Measurements from ENCODE around the gene LRTM2. TPM values are rescaled to one million over a fixed set of nuclear protein-coding genes. Genes with fewer than 3 reads are reported as not detected.

LRTM2 gene
- total RNA-seq, 2 donors from 2014 or later, result not detected

DNA sequence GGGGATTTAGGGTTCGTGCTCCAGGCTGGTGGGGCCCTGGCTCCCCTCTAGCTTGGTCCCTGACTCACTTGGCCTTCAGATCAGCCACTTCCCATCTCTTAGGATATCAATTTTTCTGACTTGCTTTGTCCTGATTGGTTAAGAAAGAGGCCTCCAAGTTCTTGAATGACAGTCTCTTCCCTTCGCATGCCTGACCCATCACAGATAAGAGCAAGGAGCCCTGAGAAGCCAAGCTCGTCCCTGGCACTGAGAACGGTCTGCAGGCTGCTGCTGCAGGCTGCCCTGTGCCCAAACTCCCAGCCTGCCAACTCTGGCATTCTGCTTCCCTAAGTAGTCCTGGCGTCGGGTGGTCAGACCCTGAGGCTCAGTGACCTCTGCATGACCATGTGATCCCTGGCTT, 794 bp upstream of the LRTM2 start:
- H3K4me3 ChIP-seq, result no peak overlapping the region
- H3K9me3 ChIP-seq, result no peaks in the 10 kb centered on the region
- no peak overlapping the region for H3K27ac ChIP-seq
- H3K4me1 ChIP-seq (replicated peaks), result no peaks in the 10 kb centered on the region
- TF ChIP-seq POLR2A (IDR thresholded peaks at IDR 0.05), result no peak
- intact Hi-C loops (cut with DNase I), result no loop called here
- DNase-seq (ENCODE audit: low spot score), result no peak
- peaks cover 16% of the 10 kb centered on the region for H3K27me3 ChIP-seq (replicated peaks; ENCODE audit: insufficient read depth)
- 70% methylated on average over 6 of the region's 6 CpGs for WGBS
- no peaks in the 10 kb centered on the region for H3K36me3 ChIP-seq

DNA sequence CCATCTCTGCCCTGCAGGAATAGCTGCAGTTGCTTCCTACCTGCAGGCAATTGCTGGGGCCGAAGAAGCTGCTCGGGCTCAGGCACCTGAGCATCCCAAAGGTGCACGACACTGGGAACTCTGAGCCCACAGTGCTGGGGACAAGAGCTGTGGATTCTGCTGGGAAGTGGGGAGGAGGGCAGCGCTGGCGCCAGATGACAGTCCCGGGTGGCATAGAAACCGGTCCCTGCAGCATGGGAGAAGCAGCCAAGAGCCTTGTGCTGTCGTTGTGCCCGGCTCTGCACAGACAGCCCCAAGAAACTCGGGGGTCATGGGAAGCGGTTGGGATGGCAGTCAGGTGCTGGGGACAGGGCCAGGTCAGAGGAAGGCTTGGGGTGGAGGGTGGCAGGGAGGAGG, 529 bp downstream of the LRTM2 start:
- Histone ChIP-seq H3K27me3 (replicated peaks; ENCODE audit: insufficient read depth) (peaks cover 12% of the 10 kb centered on the region), H3K9me3 (no peaks in the 10 kb centered on the region), H3K4me1 (replicated peaks) (no peaks in the 10 kb centered on the region), H3K4me3 (no peak overlapping the region), H3K36me3 (no peaks in the 10 kb centered on the region), H3K27ac (no peak overlapping the region)
- TF ChIP-seq, protein P1, sequence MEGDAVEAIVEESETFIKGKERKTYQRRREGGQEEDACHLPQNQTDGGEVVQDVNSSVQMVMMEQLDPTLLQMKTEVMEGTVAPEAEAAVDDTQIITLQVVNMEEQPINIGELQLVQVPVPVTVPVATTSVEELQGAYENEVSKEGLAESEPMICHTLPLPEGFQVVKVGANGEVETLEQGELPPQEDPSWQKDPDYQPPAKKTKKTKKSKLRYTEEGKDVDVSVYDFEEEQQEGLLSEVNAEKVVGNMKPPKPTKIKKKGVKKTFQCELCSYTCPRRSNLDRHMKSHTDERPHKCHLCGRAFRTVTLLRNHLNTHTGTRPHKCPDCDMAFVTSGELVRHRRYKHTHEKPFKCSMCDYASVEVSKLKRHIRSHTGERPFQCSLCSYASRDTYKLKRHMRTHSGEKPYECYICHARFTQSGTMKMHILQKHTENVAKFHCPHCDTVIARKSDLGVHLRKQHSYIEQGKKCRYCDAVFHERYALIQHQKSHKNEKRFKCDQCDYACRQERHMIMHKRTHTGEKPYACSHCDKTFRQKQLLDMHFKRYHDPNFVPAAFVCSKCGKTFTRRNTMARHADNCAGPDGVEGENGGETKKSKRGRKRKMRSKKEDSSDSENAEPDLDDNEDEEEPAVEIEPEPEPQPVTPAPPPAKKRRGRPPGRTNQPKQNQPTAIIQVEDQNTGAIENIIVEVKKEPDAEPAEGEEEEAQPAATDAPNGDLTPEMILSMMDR (IDR thresholded peaks at IDR 0.05), result no peak
- TF ChIP-seq POLR2AphosphoS5 (IDR thresholded peaks at IDR 0.05), result no peak
- DNase-seq (ENCODE audit: low spot score), result no peak
- 60% methylated on average over 11 of the region's 11 CpGs for WGBS
- intact Hi-C loops (cut with DNase I), result no loop called here

DNA sequence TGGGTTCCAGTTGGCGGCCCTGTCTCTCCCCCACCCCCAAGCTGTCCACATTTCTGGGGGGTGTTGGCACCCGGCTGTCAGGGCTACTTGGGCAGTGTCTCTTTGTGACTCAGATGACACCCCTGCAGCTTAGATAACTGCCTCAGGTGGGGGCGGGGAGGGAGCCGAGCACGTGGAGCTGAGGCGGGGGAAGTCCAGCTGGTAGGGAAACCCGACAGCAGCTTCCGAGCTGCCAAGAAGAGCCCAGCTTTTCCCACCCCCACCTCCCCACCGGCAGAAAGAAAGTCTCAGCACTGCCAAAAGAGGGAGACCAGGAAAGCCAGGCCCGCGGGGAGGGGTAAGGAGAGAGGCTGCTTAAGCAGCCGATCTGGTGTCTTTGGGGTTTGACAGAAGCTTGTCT, 1.4 kb downstream of the LRTM2 start:
- no peaks in the 10 kb centered on the region for H3K36me3 ChIP-seq
- no peak for DNase-seq (ENCODE audit: low spot score)
- intact Hi-C loops (cut with DNase I), result no loop called here
- TF ChIP-seq, protein P1 (IDR thresholded peaks at IDR 0.05), result no peak
- TF ChIP-seq POLR2AphosphoS5 (IDR thresholded peaks at IDR 0.05), result no peak
- TF ChIP-seq POLR2A (IDR thresholded peaks at IDR 0.05), result no peak
- peaks cover 12% of the 10 kb centered on the region for H3K27me3 ChIP-seq (replicated peaks; ENCODE audit: insufficient read depth)
- H3K9me3 ChIP-seq, result no peaks in the 10 kb centered on the region
- 33% methylated on average over 12 of the region's 12 CpGs for WGBS
- no peaks in the 10 kb centered on the region for H3K4me1 ChIP-seq (replicated peaks)
- H3K27ac ChIP-seq, result no peak overlapping the region
- H3K4me3 ChIP-seq, result no peak overlapping the region

DNA sequence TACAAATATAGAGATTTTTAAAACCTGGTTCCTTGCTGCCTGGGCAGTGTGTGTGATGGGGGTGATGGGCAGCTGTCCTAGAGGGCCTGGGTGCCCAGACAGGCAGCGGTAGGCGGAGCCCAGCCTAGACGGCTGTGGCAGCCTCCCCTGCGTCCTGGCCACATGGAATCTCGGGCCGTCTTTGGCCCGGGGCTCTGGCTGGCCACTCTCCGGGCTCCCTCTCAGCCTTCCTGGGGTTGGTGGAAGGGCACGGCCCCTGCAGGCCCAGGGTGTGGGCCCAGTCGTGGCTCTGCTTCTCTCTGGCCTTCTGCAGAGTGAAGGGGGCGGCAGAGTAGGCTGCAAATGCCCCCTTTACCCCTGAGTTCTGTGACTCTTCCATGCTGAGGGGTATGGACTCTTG, 2.3 kb downstream of the LRTM2 start:
- TF ChIP-seq, protein P1 (IDR thresholded peaks at IDR 0.05), result no peak
- TF ChIP-seq POLR2AphosphoS5 (IDR thresholded peaks at IDR 0.05) (no peak), POLR2A (IDR thresholded peaks at IDR 0.05) (no peak)
- H3K9me3 ChIP-seq, result no peaks in the 10 kb centered on the region
- no peak overlapping the region for H3K4me3 ChIP-seq
- H3K27ac ChIP-seq, result no peak overlapping the region
- no peaks in the 10 kb centered on the region for H3K4me1 ChIP-seq (replicated peaks)
- no peaks in the 10 kb centered on the region for H3K36me3 ChIP-seq
- intact Hi-C loops (cut with DNase I), result no loop called here
- DNase-seq (ENCODE audit: low spot score), result no peak
- WGBS, result 75% methylated on average over 11 of the region's 11 CpGs
- H3K27me3 ChIP-seq (replicated peaks; ENCODE audit: insufficient read depth), result peaks cover 12% of the 10 kb centered on the region

DNA sequence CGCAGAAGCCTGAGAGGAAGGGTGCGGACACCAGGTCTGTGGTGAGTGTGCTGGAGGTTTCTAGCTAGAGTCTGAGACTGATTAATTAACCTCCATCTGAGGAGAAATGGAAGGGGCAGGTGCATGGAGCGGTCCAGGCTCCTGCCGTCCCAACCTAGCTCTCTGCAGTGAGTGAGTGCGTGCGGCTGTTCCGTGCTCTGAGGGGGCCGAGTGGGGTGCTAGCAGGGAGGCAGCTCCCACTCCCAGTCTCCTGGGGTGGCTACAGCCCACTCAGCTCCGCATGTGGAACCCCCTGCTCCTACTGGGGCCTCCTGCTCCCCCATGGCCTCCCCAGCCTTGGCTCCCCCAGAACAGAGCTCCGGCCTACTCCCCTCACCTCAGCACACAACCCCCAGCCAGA, 2.9 kb downstream of the LRTM2 start:
- TF ChIP-seq, protein P1 (IDR thresholded peaks at IDR 0.05), result no peak
- TF ChIP-seq POLR2AphosphoS5 (IDR thresholded peaks at IDR 0.05), result no peak
- TF ChIP-seq POLR2A (IDR thresholded peaks at IDR 0.05), result no peak
- WGBS, result 98% methylated on average over 10 of the region's 10 CpGs
- Histone ChIP-seq H3K27me3 (replicated peaks; ENCODE audit: insufficient read depth) (peaks cover 12% of the 10 kb centered on the region), H3K4me3 (no peak overlapping the region), H3K36me3 (no peaks in the 10 kb centered on the region), H3K4me1 (replicated peaks) (no peaks in the 10 kb centered on the region), H3K27ac (no peak overlapping the region), H3K9me3 (no peaks in the 10 kb centered on the region)
- no peak for DNase-seq (ENCODE audit: low spot score)
- intact Hi-C loops (cut with DNase I), result no loop called here
